Pons (tissue), 1 donor: Measurements from ENCODE around the gene GFAP.
A peak's percentile ranks its signal among the peaks of the same experiment; 100 is the strongest.

Experiments
- DNase-seq: peaks from one replicate; pipeline ENCODE4 v3.0.0-alpha.2; 2016; ENCODE audit warnings: low spot score

The GFAP gene

GRCh38 chr17:44914148-44914547, 1.2 kb downstream of the GFAP start:
- peak; percentile 3 for DNase-seq

GRCh38 chr17:44913676-44914075, 1.6 kb downstream of the GFAP start:
- no peak for DNase-seq

GRCh38 chr17:44912763-44913544, 2.3 kb downstream of the GFAP start:
- no peak for DNase-seq

GRCh38 chr17:44911133-44912001, 3.9 kb downstream of the GFAP start:
- DNase-seq = peak; percentile 36

GRCh38 chr17:44910231-44911106, 4.8 kb downstream of the GFAP start:
- peak; percentile 3 for DNase-seq

- DNase-seq = no peak
Measured at GRCh38 chr17:44909681-44910144, 5.6 kb downstream of the GFAP start.

- DNase-seq = no peak
Measured at GRCh38 chr17:44908761-44909326, 6.5 kb downstream of the GFAP start.

GRCh38 chr17:44907729-44908470, 7.4 kb downstream of the GFAP start:
- DNase-seq = peak; percentile 8

- DNase-seq = peak; percentile 12
Measured at GRCh38 chr17:44906763-44907728, 8.3 kb downstream of the GFAP start.

- peak; percentile 10 for DNase-seq
Measured at GRCh38 chr17:44906010-44906646, 9.2 kb downstream of the GFAP start.

GRCh38 chr17:44905006-44906000, 10.0 kb downstream of the GFAP start:
- DNase-seq = peak; percentile 33

GRCh38 chr17:44904001-44904984, 11.0 kb downstream of the GFAP start:
- DNase-seq = peak; percentile 11

- no peak for DNase-seq
Measured at GRCh38 chr17:44903012-44903685, 12.2 kb downstream of the GFAP start.

GRCh38 chr17:44902135-44902760, 13.1 kb downstream of the GFAP start:
- no peak for DNase-seq

GRCh38 chr17:44901411-44901921, 13.8 kb downstream of the GFAP start:
- no peak for DNase-seq
